CD4-positive, alpha-beta T cell (primary cell): Measurements from ENCODE around the gene ARHGEF28. TPM values are rescaled to one million over a fixed set of nuclear protein-coding genes. Genes with fewer than 3 reads are reported as not detected.

Source experiments
- ATAC-seq: fragments of 200-7000 bp; cut with Tn5 transposase; one replicate; pipeline ENCODE4 v1.10.0; 2022; ENCODE audit warnings: mild to moderate bottlenecking; ENCODE audit not compliant: poor library complexity
- CTCF ChIA-PET: fragments of 350-600 bp; sonication (Branson Sonifier 250); formaldehyde crosslinking; loops from one replicate; lab custom pipeline; 2021; ENCODE audit warnings: antibody characterized with exemption, inconsistent platforms; lab: Charles Lee
- POLR2A ChIA-PET: fragments of 350-600 bp; sonication (Branson Sonifier 250); formaldehyde crosslinking; loops from one replicate; lab custom pipeline; 2021; ENCODE audit warnings: antibody characterized with exemption, inconsistent platforms; lab: Charles Lee
- DNase-seq, 14 experiments: peaks; one replicate each; pipeline ENCODE4 v3.0.0-alpha.2; 2013 to 2020; ENCODE audit warnings: mixed read lengths in 2 of 14
- H3K27ac ChIP-seq, 2 donors: one replicate each; pipeline versions ENCODE4 v1.5.1 to v1.7.0; 2013; ENCODE audit warnings: low read length in 2 of 2, low read depth in 1 of 2, mild to moderate bottlenecking in 1 of 2
- H3K27me3 ChIP-seq, 2 experiments: 1 replicate in 1 of 2; 2 replicates in 1 of 2; pipeline versions ENCODE4 v1.6.1 to v1.7.0; 2013; ENCODE audit warnings: low read length in 2 of 2, control low read depth in 1 of 2, mild to moderate bottlenecking in 1 of 2, moderate library complexity in 1 of 2; ENCODE audit not compliant: insufficient read depth in 2 of 2, control insufficient read depth in 1 of 2
- H3K36me3 ChIP-seq: one replicate; pipeline ENCODE4 v1.6.1; 2013; ENCODE audit warnings: low read length, control low read depth; ENCODE audit not compliant: insufficient read depth
- H3K4me1 ChIP-seq: one replicate; pipeline ENCODE4 v1.6.1; 2013; ENCODE audit warnings: low read length, control low read depth; ENCODE audit not compliant: insufficient read depth
- H3K4me3 ChIP-seq: one replicate; pipeline ENCODE4 v1.5.1; 2013; ENCODE audit warnings: mild to moderate bottlenecking, low read length, moderate library complexity
- H3K9me3 ChIP-seq, 2 experiments: 1 replicate in 1 of 2; 2 replicates in 1 of 2; pipeline versions ENCODE4 v1.6.1 to v1.7.0; 2013; ENCODE audit warnings: low read length in 2 of 2, mild to moderate bottlenecking in 2 of 2, control low read depth in 1 of 2, moderate library complexity in 1 of 2; ENCODE audit not compliant: control insufficient read depth in 1 of 2, insufficient read depth in 1 of 2
- H3K27ac Mint-ChIP-seq: one replicate; pipeline ENCODE4 v1.8.0; 2020; ENCODE audit warnings: mixed read lengths
- H3K27me3 Mint-ChIP-seq: one replicate; pipeline ENCODE4 v1.8.0; 2021; ENCODE audit warnings: mixed read lengths
- H3K36me3 Mint-ChIP-seq: one replicate; pipeline ENCODE4 v1.8.0; 2021; ENCODE audit warnings: low read depth, mixed read lengths
- H3K4me1 Mint-ChIP-seq: one replicate; pipeline ENCODE4 v1.8.0; 2021; ENCODE audit warnings: low read depth, mixed read lengths
- H3K4me3 Mint-ChIP-seq: one replicate; pipeline ENCODE4 v1.8.0; 2020; ENCODE audit warnings: mild to moderate bottlenecking, mixed read lengths
- H3K9me3 Mint-ChIP-seq: one replicate; pipeline ENCODE4 v1.8.0; 2020; ENCODE audit warnings: mixed read lengths
- CTCF ChIP-seq: fragments of 200-600 bp; IDR thresholded peaks from one replicate; pipeline ENCODE4 v1.8.0; 2022; ENCODE audit warnings: antibody characterized with exemption, mild to moderate bottlenecking
- intact Hi-C, 2 experiments: fragments of 100-400 bp; cut with DNase I in 1 of 2; cut with micrococcal nuclease in 1 of 2; formaldehyde crosslinking; loops; one replicate each; pipeline versions ENCODE4 v1.15.1 to v1.9.0; 2023 to 2025; cut with DNase I, micrococcal nuclease
- total RNA-seq, 174 experiments: library from RNA in 2 of 174; stranded (reverse) in 2 of 174; gene quantifications; one replicate each; pipeline ENCODE4 v1.2.3 and lab custom pipeline; 2021 to 2026

ARHGEF28 gene
- total RNA-seq, 2 experiments from 2014 or later, result not detected

- H3K27ac ChIP-seq, result no peak overlapping the region
- no peaks in the 10 kb centered on the region for H3K36me3 ChIP-seq
- Mint-ChIP-seq H3K9me3 (no peaks in the 10 kb centered on the region), H3K4me1 (no peaks in the 10 kb centered on the region), H3K27ac (no peak overlapping the region), H3K36me3 (no peaks in the 10 kb centered on the region), H3K4me3 (no peak overlapping the region), H3K27me3 (peaks cover 46% of the 10 kb centered on the region)
- TF ChIP-seq CTCF, result no peak
- H3K27me3 ChIP-seq, result no peaks in the 10 kb centered on the region
- intact Hi-C loops, result no loop called here
- POLR2A ChIA-PET, result no interaction called here
- H3K9me3 ChIP-seq, result no peaks in the 10 kb centered on the region
- ATAC-seq, result no peak
- no peak for DNase-seq
- no peak overlapping the region for H3K4me3 ChIP-seq
- CTCF ChIA-PET, result no interaction called here
- H3K4me1 ChIP-seq, result no peaks in the 10 kb centered on the region
Measured at GRCh38 chr5:73612799-73613198, 13.2 kb upstream of the ARHGEF28 start.

- DNase-seq, result no peak
- Mint-ChIP-seq H3K4me1 (no peaks in the 10 kb centered on the region), H3K36me3 (no peaks in the 10 kb centered on the region), H3K27me3 (peaks cover 47% of the 10 kb centered on the region), H3K4me3 (no peak overlapping the region), H3K27ac (no peak overlapping the region), H3K9me3 (no peaks in the 10 kb centered on the region)
- Histone ChIP-seq H3K4me1 (no peaks in the 10 kb centered on the region), H3K27me3 (no peaks in the 10 kb centered on the region), H3K4me3 (no peak overlapping the region), H3K36me3 (no peaks in the 10 kb centered on the region), H3K27ac (no peak overlapping the region), H3K9me3 (no peaks in the 10 kb centered on the region)
- ChIA-PET CTCF (no interaction called here), POLR2A (no interaction called here)
- no peak for TF ChIP-seq CTCF
- no peak for ATAC-seq
- intact Hi-C loops, result no loop called here
Measured at GRCh38 chr5:73615085-73615484, 10.9 kb upstream of the ARHGEF28 start.

- H3K4me3 Mint-ChIP-seq, result no peak overlapping the region
- Histone ChIP-seq H3K27ac (no peak overlapping the region), H3K4me1 (no peaks in the 10 kb centered on the region), H3K4me3 (no peak overlapping the region), H3K27me3 (no peaks in the 10 kb centered on the region), H3K9me3 (no peaks in the 10 kb centered on the region), H3K36me3 (no peaks in the 10 kb centered on the region)
- H3K9me3 Mint-ChIP-seq, result no peaks in the 10 kb centered on the region
- CTCF ChIA-PET, result no interaction called here
- intact Hi-C loops, result no loop called here
- DNase-seq, result no peak
- H3K27ac Mint-ChIP-seq, result no peak overlapping the region
- H3K36me3 Mint-ChIP-seq, result no peaks in the 10 kb centered on the region
- no peak for ATAC-seq
- H3K27me3 Mint-ChIP-seq, result peaks cover 46% of the 10 kb centered on the region
- POLR2A ChIA-PET, result no interaction called here
- TF ChIP-seq CTCF, result no peak
- H3K4me1 Mint-ChIP-seq, result no peaks in the 10 kb centered on the region
Measured at GRCh38 chr5:73615947-73616346, 10.0 kb upstream of the ARHGEF28 start.
